Liver (tissue), 10 donors: ENCODE measurements around the gene SLC51A. TPM values are rescaled to one million over a fixed set of nuclear protein-coding genes. Genes with fewer than 3 reads are reported as not detected.

Experiments
- DNase-seq: peaks from one replicate; pipeline ENCODE4 v3.0.0-alpha.2; 2017; ENCODE audit warnings: low spot score
- H3K27ac ChIP-seq, 2 donors: one replicate each; pipeline ENCODE4 v1.7.0; 2013; ENCODE audit warnings: inconsistent platforms in 2 of 2, low read length in 2 of 2, control low read depth in 1 of 2, low read depth in 1 of 2, mild to moderate bottlenecking in 1 of 2
- H3K27me3 ChIP-seq, 4 donors: one replicate each; pipeline versions ENCODE4 v1.6.1 to v1.7.0; 2013; ENCODE audit warnings: low read length in 3 of 4, inconsistent platforms in 1 of 4, mild to moderate bottlenecking in 1 of 4, moderate library complexity in 1 of 4; ENCODE audit not compliant: control insufficient read depth in 4 of 4, insufficient read depth in 4 of 4
- H3K36me3 ChIP-seq, 4 donors: one replicate each; pipeline versions ENCODE4 v1.6.1 to v1.7.0; 2013; ENCODE audit warnings: low read length in 3 of 4, mild to moderate bottlenecking in 3 of 4, low read depth in 1 of 4, moderate library complexity in 1 of 4; ENCODE audit not compliant: control insufficient read depth in 4 of 4, insufficient read depth in 3 of 4
- H3K4me1 ChIP-seq, 4 donors: one replicate each; pipeline versions ENCODE4 v1.6.1 to v1.7.0; 2013; ENCODE audit warnings: low read length in 3 of 4, mild to moderate bottlenecking in 3 of 4, moderate library complexity in 1 of 4; ENCODE audit not compliant: control insufficient read depth in 4 of 4, insufficient read depth in 4 of 4
- H3K4me3 ChIP-seq, 3 donors: one replicate each; pipeline versions ENCODE4 v1.6.1 to v1.7.0; 2013; ENCODE audit warnings: low read length in 3 of 3, control low read depth in 1 of 3, low read depth in 1 of 3, mild to moderate bottlenecking in 1 of 3
- H3K9ac ChIP-seq, 2 donors: one replicate each; pipeline ENCODE4 v1.7.0; 2013; ENCODE audit warnings: low read length in 2 of 2, mild to moderate bottlenecking in 2 of 2, moderate library complexity in 2 of 2, control low read depth in 1 of 2, low read depth in 1 of 2
- H3K9me3 ChIP-seq, 4 donors: one replicate each; pipeline versions ENCODE4 v1.6.1 to v1.7.0; 2013; ENCODE audit warnings: low read length in 3 of 4; ENCODE audit not compliant: control insufficient read depth in 4 of 4
- ATF3 ChIP-seq: IDR thresholded peaks from 2 replicates; pipeline ENCODE4 v1.6.1; 2016; ENCODE audit warnings: antibody characterized with exemption
- EGR1 ChIP-seq, 2 donors: IDR thresholded peaks; 2 replicates each; pipeline ENCODE4 v1.6.1; 2016 to 2018; ENCODE audit warnings: antibody characterized with exemption in 2 of 2, low read depth in 2 of 2
- FOXA2 ChIP-seq: IDR thresholded peaks from 2 replicates; pipeline ENCODE4 v1.6.1; 2016; ENCODE audit warnings: antibody characterized with exemption
- GABPA ChIP-seq, 2 donors: IDR thresholded peaks in 1 of 2; conservative IDR thresholded peaks in 1 of 2; 2 replicates each; pipeline ENCODE4 v1.6.1; 2016; ENCODE audit warnings: antibody characterized with exemption in 2 of 2, mild to moderate bottlenecking in 1 of 2, moderate library complexity in 1 of 2
- HNF4A ChIP-seq, 2 donors: conservative IDR thresholded peaks; 2 replicates each; pipeline ENCODE4 v1.6.1; 2016; ENCODE audit warnings: antibody characterized with exemption in 2 of 2, mild to moderate bottlenecking in 2 of 2
- JUND ChIP-seq, 2 donors: IDR thresholded peaks; 2 replicates each; pipeline ENCODE4 v1.6.1; 2016; ENCODE audit warnings: antibody characterized with exemption in 2 of 2
- MAX ChIP-seq: IDR thresholded peaks from 2 replicates; pipeline ENCODE4 v1.6.1; 2016; ENCODE audit warnings: antibody characterized with exemption
- NR2F2 ChIP-seq: IDR thresholded peaks from 2 replicates; pipeline ENCODE4 v1.6.1; 2016; ENCODE audit warnings: antibody characterized with exemption
- RXRA ChIP-seq, 2 donors: IDR thresholded peaks; 2 replicates each; pipeline ENCODE4 v1.6.1; 2017 to 2018; ENCODE audit warnings: antibody characterized with exemption in 2 of 2, mild to moderate bottlenecking in 1 of 2
- SP1 ChIP-seq: IDR thresholded peaks from 2 replicates; pipeline ENCODE4 v1.6.1; 2018; ENCODE audit warnings: antibody characterized with exemption, mild to moderate bottlenecking
- TAF1 ChIP-seq: conservative IDR thresholded peaks from 2 replicates; pipeline ENCODE4 v1.6.1; 2016; ENCODE audit warnings: antibody characterized with exemption, mild to moderate bottlenecking
- YY1 ChIP-seq: IDR thresholded peaks from 2 replicates; pipeline ENCODE4 v1.6.1; 2016; ENCODE audit warnings: antibody characterized with exemption, mild to moderate bottlenecking
- WGBS: extraction: QIAGEN DNeasy Blood & Tissue Kit; methylation state at CpG from one replicate; pipeline ENCODE4 v1.1.7; 2013; 5-methylcytosine and 5-hydroxymethylcytosine counted together
- polyA plus RNA-seq, 2 donors: library from polyadenylated mRNA; stranded (reverse) in 1 of 2; unstranded in 1 of 2; fragments of 200-250 nt in 1 of 2; fragments of >200 nt in 1 of 2; fragmentation: Nextera tagmentation in 1 of 2; extraction: Ambion mirVana in 1 of 2; gene quantifications; one replicate each; pipeline versions ENCODE4 v1.2.1 to v1.2.3, GENCODE V29; 2013 to 2015
- small RNA-seq: library from RNA; depleted of rRNA; stranded (forward); fragments of <200 nt; gene quantifications from one replicate; pipeline ENCODE3, GENCODE V24; 2014
- total RNA-seq, 2 donors: library from RNA; depleted of rRNA; stranded (reverse); fragments of >200 nt; gene quantifications; one replicate each; pipeline ENCODE4 v1.2.3, GENCODE V29; 2014
- donor health status: healthy.
- donor health status: healthy.
- donor health status: healthy.
- donor health status: healthy.
- donor health status: healthy.

Gene SLC51A
- total and polyA plus RNA-seq, 4 donors, result 19.9 to 52.5 (median 46.1) TPM

GRCh38 chr3:196275126-196275525 is 58.8 kb downstream of the SLC51A start:
- 91% methylated on average over 5 of the region's 5 CpGs for WGBS
- Histone ChIP-seq H3K27ac (no peak overlapping the region), H3K9me3 (peaks cover 0 to 2% (median 0%) of the 10 kb centered on the region in 4 donors), H3K4me1 (peaks cover 2 to 9% (median 6%) of the 10 kb centered on the region in 4 donors), H3K9ac (no peak overlapping the region), H3K36me3 (peaks cover 0 to 6% (median 4%) of the 10 kb centered on the region in 4 donors), H3K27me3 (no peaks in the 10 kb centered on the region), H3K4me3 (no peak overlapping the region)
- no peak for DNase-seq
- TF ChIP-seq SP1 (no peak), FOXA2 (no peak), NR2F2 (no peak), ATF3 (no peak), YY1 (no peak), JUND (IDR thresholded peaks at IDR 0.05) (no peak), TAF1 (no peak), EGR1 (IDR thresholded peaks at IDR 0.05; ENCODE audit: low read depth in 2 of 2) (no peak), GABPA (IDR thresholded peaks at IDR 0.05 in 1 of 2, conservative IDR thresholded peaks at IDR 0.05 in 1 of 2) (no peak)

GRCh38 chr3:196280689-196281440 is 64.5 kb downstream of the SLC51A start:
- WGBS, result 85% methylated on average over 7 of the region's 7 CpGs
- Histone ChIP-seq H3K27ac (no peak overlapping the region), H3K36me3 (no peaks in the 10 kb centered on the region), H3K4me1 (peaks cover 6 to 32% (median 22%) of the 10 kb centered on the region in 4 donors), H3K4me3 (no peak overlapping the region), H3K9ac (no peak overlapping the region), H3K9me3 (no peaks in the 10 kb centered on the region), H3K27me3 (no peaks in the 10 kb centered on the region)
- TF ChIP-seq MAX, result no peak
- TF ChIP-seq RXRA (IDR thresholded peaks at IDR 0.05), result no peak
- no peak for DNase-seq

- Histone ChIP-seq H3K36me3 (no peaks in the 10 kb centered on the region), H3K9ac (no peak overlapping the region), H3K4me3 (no peak overlapping the region), H3K4me1 (peaks cover 9 to 43% (median 28%) of the 10 kb centered on the region in 4 donors), H3K27ac (peak overlapping the region in 1 of 2 donors; percentile 5), H3K9me3 (no peaks in the 10 kb centered on the region), H3K27me3 (no peaks in the 10 kb centered on the region)
- WGBS, result 36% methylated on average over 4 of the region's 4 CpGs
- DNase-seq, result no peak
- TF ChIP-seq HNF4A (conservative IDR thresholded peaks at IDR 0.05) (peak in 1 of 2 donors; percentile 7), MAX (no peak)
Measured at GRCh38 chr3:196281962-196282361, 65.6 kb downstream of the SLC51A start.

Small RNAs within 50 kb of the gene (small RNA-seq; reads per million reads assigned to genes)
- gene RF00019, result not detected

Other genes starting within 250 kb of the SLC51A start
- gene TFRC, start 134.4 kb upstream of the SLC51A start, total RNA-seq, result 1,000 to 10,000 TPM in 1 of 2 donors, 100 to 1,000 TPM in 1; 126 to 1,250 TPM
- 10 to 100 TPM; 19.1 to 20.7 TPM for gene TFRC, start 134.4 kb upstream of the SLC51A start, polyA plus RNA-seq
- under 1 TPM; 0.42 to 0.59 TPM for gene ZDHHC19, start 5.1 kb upstream of the SLC51A start, total RNA-seq
- 1 to 10 TPM; 1.0 to 1.5 TPM for gene ZDHHC19, start 5.1 kb upstream of the SLC51A start, polyA plus RNA-seq
- gene PCYT1A, start 71.2 kb downstream of the SLC51A start, total RNA-seq, result 10 to 100 TPM; 29.6 to 56.8 TPM
- 10 to 100 TPM; 12.5 to 18.9 TPM for gene PCYT1A, start 71.2 kb downstream of the SLC51A start, polyA plus RNA-seq
- gene DYNLT2B, start 101.7 kb downstream of the SLC51A start, total RNA-seq, result 1 to 10 TPM; 1.1 to 3.5 TPM
- 1 to 10 TPM; 2.4 to 3.7 TPM for gene DYNLT2B, start 101.7 kb downstream of the SLC51A start, polyA plus RNA-seq
- gene TM4SF19, start 121.9 kb downstream of the SLC51A start, total RNA-seq, result not detected
- not detected for gene TM4SF19, start 121.9 kb downstream of the SLC51A start, polyA plus RNA-seq
- 10 to 100 TPM in 1 of 2 donors, 1 to 10 TPM in 1; 9.6 to 15.5 TPM for gene UBXN7, start 215.9 kb downstream of the SLC51A start, total RNA-seq
- 1 to 10 TPM; 2.9 to 5.8 TPM for gene UBXN7, start 215.9 kb downstream of the SLC51A start, polyA plus RNA-seq